Trophoblast cell (in vitro differentiated cells and primary cell): Measurements from ENCODE around the gene DCAF10.
A peak's percentile ranks its signal among the peaks of the same experiment; 100 is the strongest.
"Not testable (repeated sequence)": the region's sequence is repeated elsewhere in the genome, so short reads cannot be mapped to it uniquely, and the experiment has no call there.

ENCODE experiments used
- DNase-seq, 2 donors: peaks; one replicate each; pipeline ENCODE4 v3.0.0-alpha.2; 2016
- H2AFZ ChIP-seq: 2 replicates; pipeline ENCODE4 v1.6.1; 2013; ENCODE audit warnings: low read length, moderate library complexity, mild to moderate bottlenecking; ENCODE audit not compliant: insufficient read depth, poor library complexity
- H2AK5ac ChIP-seq: 2 replicates; pipeline ENCODE4 v1.6.1; 2013; ENCODE audit warnings: mild to moderate bottlenecking, low read length
- H2BK120ac ChIP-seq: 2 replicates; pipeline ENCODE4 v1.6.1; 2013; ENCODE audit warnings: low read length, mild to moderate bottlenecking, moderate library complexity; ENCODE audit not compliant: insufficient read depth, poor library complexity
- H2BK12ac ChIP-seq: 2 replicates; pipeline ENCODE4 v1.6.1; 2013; ENCODE audit warnings: mild to moderate bottlenecking, low read length, moderate library complexity
- H2BK5ac ChIP-seq: 2 replicates; pipeline ENCODE4 v1.6.1; 2013; ENCODE audit warnings: low read length, low read depth, moderate library complexity, mild to moderate bottlenecking; ENCODE audit not compliant: poor library complexity
- H3K14ac ChIP-seq: 2 replicates; pipeline ENCODE4 v1.6.1; 2013; ENCODE audit warnings: mild to moderate bottlenecking, low read length
- H3K18ac ChIP-seq: 2 replicates; pipeline ENCODE4 v1.6.1; 2013; ENCODE audit warnings: mild to moderate bottlenecking, low read length
- H3K23ac ChIP-seq: 2 replicates; pipeline ENCODE4 v1.6.1; 2013; ENCODE audit warnings: low read length
- H3K27ac ChIP-seq: 2 replicates; pipeline ENCODE4 v1.5.1; 2013; ENCODE audit warnings: low read depth, mild to moderate bottlenecking, inconsistent platforms, low read length, moderate library complexity
- H3K27me3 ChIP-seq: 2 replicates; pipeline ENCODE4 v1.6.1; 2013; ENCODE audit warnings: inconsistent platforms, mild to moderate bottlenecking, low read length, moderate library complexity; ENCODE audit not compliant: insufficient read depth
- H3K36me3 ChIP-seq, 2 experiments: 1 replicate in 1 of 2; 2 replicates in 1 of 2; pipeline ENCODE4 v1.6.1; 2013; ENCODE audit warnings: low read length in 2 of 2, mild to moderate bottlenecking in 2 of 2, moderate library complexity in 1 of 2; ENCODE audit not compliant: insufficient read depth in 2 of 2, control insufficient read depth in 1 of 2
- H3K4ac ChIP-seq: 2 replicates; pipeline ENCODE4 v1.6.1; 2013; ENCODE audit warnings: low read depth, mild to moderate bottlenecking, low read length, moderate library complexity
- H3K4me1 ChIP-seq, 2 experiments: 1 replicate in 1 of 2; 2 replicates in 1 of 2; pipeline ENCODE4 v1.6.1; 2013; ENCODE audit warnings: low read length in 2 of 2, mild to moderate bottlenecking in 2 of 2, moderate library complexity in 1 of 2; ENCODE audit not compliant: insufficient read depth in 2 of 2, control insufficient read depth in 1 of 2
- H3K4me2 ChIP-seq: 2 replicates; pipeline ENCODE4 v1.6.1; 2013; ENCODE audit warnings: inconsistent platforms, mild to moderate bottlenecking, low read length, moderate library complexity
- H3K4me3 ChIP-seq: 2 replicates; pipeline ENCODE4 v1.5.1; 2013; ENCODE audit warnings: mild to moderate bottlenecking, low read depth, low read length, inconsistent platforms
- H3K79me1 ChIP-seq: one replicate; pipeline ENCODE4 v1.6.1; 2013; ENCODE audit warnings: low read length
- H3K79me2 ChIP-seq: 2 replicates; pipeline ENCODE4 v1.6.1; 2013; ENCODE audit warnings: low read length, mild to moderate bottlenecking; ENCODE audit not compliant: control insufficient read depth, insufficient read depth, poor library complexity
- H3K9ac ChIP-seq: 2 replicates; pipeline ENCODE4 v1.6.1; 2013; ENCODE audit warnings: mild to moderate bottlenecking, low read length
- H3K9me3 ChIP-seq: 2 replicates; pipeline ENCODE4 v1.6.1; 2013; ENCODE audit warnings: low read depth, mild to moderate bottlenecking, control low read depth, inconsistent platforms, low read length; ENCODE audit not compliant: insufficient read depth
- H4K12ac ChIP-seq: 2 replicates; pipeline ENCODE4 v1.6.1; 2013; ENCODE audit warnings: low read depth, mild to moderate bottlenecking, low read length, moderate library complexity
- H4K8ac ChIP-seq: 2 replicates; pipeline ENCODE4 v1.6.1; 2013; ENCODE audit warnings: low read depth, mild to moderate bottlenecking, low read length, moderate library complexity
- H4K91ac ChIP-seq: one replicate; pipeline ENCODE4 v1.6.1; 2013; ENCODE audit warnings: low read depth, mild to moderate bottlenecking, low read length, moderate library complexity
- WGBS: extraction: QIAGEN DNeasy Blood & Tissue Kit; methylation state at CpG from one replicate; pipeline ENCODE4 v1.1.7; 2013; ENCODE audit warnings: missing lambda C conversion rate; ENCODE audit not compliant: insufficient read length, insufficient coverage; ENCODE audit errors: extremely low coverage; 5-methylcytosine and 5-hydroxymethylcytosine counted together

DCAF10 gene

GRCh38 chr9:37812773-37813379 lies 12.3 kb downstream of the DCAF10 start:
- Histone ChIP-seq H4K8ac (no peak overlapping the region), H3K36me3 (peaks cover 1 to 4% of the 10 kb centered on the region in 2 experiments), H2BK120ac (no peak overlapping the region), H3K4me1 (no peaks in the 10 kb centered on the region), H3K9me3 (no peaks in the 10 kb centered on the region), H3K79me1 (no peaks in the 10 kb centered on the region), H3K79me2 (no peaks in the 10 kb centered on the region), H4K91ac (no peak overlapping the region), H2BK5ac (no peak overlapping the region), H3K4me3 (no peak overlapping the region), H3K23ac (no peak overlapping the region), H3K4me2 (no peak overlapping the region), H2BK12ac (no peak overlapping the region), H2AFZ (no peak overlapping the region), H3K14ac (no peak overlapping the region), H3K27ac (no peak overlapping the region), H3K9ac (no peak overlapping the region), H4K12ac (no peak overlapping the region), H3K18ac (peak overlapping the region; percentile 59), H3K4ac (no peak overlapping the region), H3K27me3 (no peaks in the 10 kb centered on the region), H2AK5ac (no peak overlapping the region)
- no peak for DNase-seq
- WGBS, result no CpG with 5 or more reads among the region's 5 CpGs

GRCh38 chr9:37818849-37819248 lies 18.3 kb downstream of the DCAF10 start:
- Histone ChIP-seq H3K79me1 (no peaks in the 10 kb centered on the region), H2BK5ac (no peak overlapping the region), H3K27me3 (no peaks in the 10 kb centered on the region), H2BK12ac (no peak overlapping the region), H3K23ac (no peak overlapping the region), H3K18ac (no peak overlapping the region), H2AFZ (no peak overlapping the region), H2AK5ac (no peak overlapping the region), H3K4me2 (no peak overlapping the region), H3K27ac (no peak overlapping the region), H4K91ac (no peak overlapping the region), H4K12ac (no peak overlapping the region), H3K9me3 (no peaks in the 10 kb centered on the region), H3K4ac (no peak overlapping the region), H3K14ac (no peak overlapping the region), H4K8ac (no peak overlapping the region), H3K79me2 (no peaks in the 10 kb centered on the region), H3K9ac (no peak overlapping the region), H3K36me3 (peaks cover 2 to 3% of the 10 kb centered on the region in 2 experiments), H3K4me1 (no peaks in the 10 kb centered on the region), H2BK120ac (no peak overlapping the region), H3K4me3 (no peak overlapping the region)
- WGBS, result no CpG with 5 or more reads among the region's 2 CpGs
- no peak for DNase-seq

- Histone ChIP-seq H3K79me2 (no peaks in the 10 kb centered on the region), H3K27me3 (no peaks in the 10 kb centered on the region), H2BK5ac (no peak overlapping the region), H2AFZ (no peak overlapping the region), H3K4me2 (no peak overlapping the region), H2BK120ac (no peak overlapping the region), H3K9me3 (no peaks in the 10 kb centered on the region), H3K27ac (no peak overlapping the region), H3K18ac (no peak overlapping the region), H3K4me1 (no peaks in the 10 kb centered on the region), H3K36me3 (peaks cover 2 to 3% of the 10 kb centered on the region in 2 experiments), H2AK5ac (no peak overlapping the region), H4K12ac (no peak overlapping the region), H3K14ac (no peak overlapping the region), H3K23ac (no peak overlapping the region), H4K91ac (no peak overlapping the region), H3K4ac (no peak overlapping the region), H3K79me1 (no peaks in the 10 kb centered on the region), H2BK12ac (no peak overlapping the region), H4K8ac (no peak overlapping the region), H3K9ac (no peak overlapping the region), H3K4me3 (no peak overlapping the region)
- no CpG with 5 or more reads among the region's 5 CpGs for WGBS
- no peak for DNase-seq
Observed at GRCh38 chr9:37820142-37820541, 19.5 kb downstream of the DCAF10 start.

- H2BK5ac ChIP-seq, H2BK120ac ChIP-seq, H3K23ac ChIP-seq, H4K12ac ChIP-seq, H2AFZ ChIP-seq, H3K79me1 ChIP-seq, H4K91ac ChIP-seq, H2AK5ac ChIP-seq, H3K4me3 ChIP-seq, H3K79me2 ChIP-seq, H3K9ac ChIP-seq, H3K18ac ChIP-seq, H3K4me1 ChIP-seq, H3K14ac ChIP-seq, H4K8ac ChIP-seq, H2BK12ac ChIP-seq, H3K9me3 ChIP-seq, H3K4me2 ChIP-seq, H3K27me3 ChIP-seq, H3K27ac ChIP-seq, H3K4ac ChIP-seq, DNase-seq: not testable (repeated sequence)
- peaks cover 8 to 11% of the 10 kb centered on the region in 2 experiments for H3K36me3 ChIP-seq
- no CpG with 5 or more reads among the region's 2 CpGs for WGBS
Observed at GRCh38 chr9:37825174-37825573, 24.6 kb downstream of the DCAF10 start.
